Stomach smooth muscle (tissue), 2 donors: ENCODE results near the gene OR51L1.

Experiments
- H3K27ac ChIP-seq: one replicate; pipeline ENCODE4 v1.7.0; 2013; ENCODE audit warnings: mild to moderate bottlenecking, low read length, inconsistent platforms
- H3K27me3 ChIP-seq, 2 donors: one replicate each; pipeline ENCODE4 v1.7.0; 2013; ENCODE audit warnings: low read length in 2 of 2; ENCODE audit not compliant: insufficient read depth in 2 of 2, control insufficient read depth in 1 of 2
- H3K36me3 ChIP-seq, 2 donors: one replicate each; pipeline ENCODE4 v1.7.0; 2013; ENCODE audit warnings: low read length in 2 of 2; ENCODE audit not compliant: control insufficient read depth in 2 of 2, insufficient read depth in 2 of 2
- H3K4me1 ChIP-seq: one replicate; pipeline ENCODE4 v1.7.0; 2013; ENCODE audit warnings: low read length; ENCODE audit not compliant: control insufficient read depth, insufficient read depth
- H3K4me3 ChIP-seq, 2 donors: one replicate each; pipeline ENCODE4 v1.7.0; 2013; ENCODE audit warnings: low read length in 2 of 2
- H3K9ac ChIP-seq, 2 donors: one replicate each; pipeline ENCODE4 v1.7.0; 2013; ENCODE audit warnings: low read length in 2 of 2, mild to moderate bottlenecking in 1 of 2
- H3K9me3 ChIP-seq, 2 donors: one replicate each; pipeline ENCODE4 v1.7.0; 2013; ENCODE audit warnings: low read length in 2 of 2; ENCODE audit not compliant: control insufficient read depth in 2 of 2
- donor health status: healthy.
- donor health status: Pancreatic carcinoma.

Gene OR51L1

DNA sequence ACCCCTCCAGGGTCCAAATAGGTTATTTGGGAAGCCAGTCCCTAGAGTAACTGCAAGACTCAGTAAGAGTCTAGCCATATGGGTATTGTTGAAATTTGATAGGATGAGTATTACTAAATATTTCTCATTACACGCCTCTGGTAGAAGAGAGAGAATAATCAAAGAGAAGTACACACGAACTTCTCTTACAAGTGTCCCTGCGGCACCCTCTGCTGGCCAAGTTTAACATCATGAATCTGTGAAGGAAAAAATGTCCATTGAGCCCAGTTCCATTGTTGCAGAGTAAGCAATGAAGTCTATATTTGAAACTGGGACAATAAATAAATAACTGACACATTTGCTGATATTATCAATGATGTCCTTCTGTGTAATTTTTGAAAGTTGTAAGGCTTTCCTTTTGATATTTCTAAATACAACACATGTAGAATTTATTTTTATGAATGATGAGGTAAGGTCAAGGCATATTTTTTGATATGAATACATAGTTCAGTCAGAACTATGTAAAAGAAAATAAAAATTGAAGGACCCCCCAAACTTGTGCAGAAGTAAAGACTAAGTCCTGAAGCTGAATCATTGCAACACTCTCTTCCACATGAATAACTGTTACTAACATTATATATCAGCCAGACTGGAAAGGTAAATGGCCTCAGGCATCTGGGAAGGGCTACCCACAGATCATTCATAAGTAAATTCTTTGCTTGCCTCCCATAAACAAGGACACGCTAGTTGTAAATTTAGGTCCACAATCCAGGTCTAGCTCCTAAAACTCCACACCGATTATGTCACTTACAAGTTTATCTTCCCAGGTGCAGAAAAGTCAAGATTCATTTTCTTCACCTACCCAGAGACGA lies 10.0 kb downstream of the OR51L1 start:
- Histone ChIP-seq H3K4me3 (no peak overlapping the region), H3K9ac (no peak overlapping the region), H3K27ac (no peak overlapping the region), H3K27me3 (no peaks in the 10 kb centered on the region), H3K36me3 (no peaks in the 10 kb centered on the region), H3K9me3 (no peaks in the 10 kb centered on the region), H3K4me1 (no peaks in the 10 kb centered on the region)

GRCh38 chr11:5007561-5007960 lies 12.9 kb downstream of the OR51L1 start:
- Histone ChIP-seq H3K27me3 (no peaks in the 10 kb centered on the region), H3K27ac (no peak overlapping the region), H3K36me3 (no peaks in the 10 kb centered on the region), H3K9ac (no peak overlapping the region), H3K9me3 (no peaks in the 10 kb centered on the region), H3K4me3 (no peak overlapping the region), H3K4me1 (no peaks in the 10 kb centered on the region)

- H3K36me3 ChIP-seq = no peaks in the 10 kb centered on the region
- H3K4me3 ChIP-seq = no peak overlapping the region
- no peak overlapping the region for H3K9ac ChIP-seq
- H3K4me1 ChIP-seq = no peaks in the 10 kb centered on the region
- H3K27ac ChIP-seq = no peak overlapping the region
- H3K27me3 ChIP-seq = no peaks in the 10 kb centered on the region
- H3K9me3 ChIP-seq = no peaks in the 10 kb centered on the region
These were observed 16.6 kb downstream of the OR51L1 start for GRCh38 chr11:5011254-5011653.

DNA sequence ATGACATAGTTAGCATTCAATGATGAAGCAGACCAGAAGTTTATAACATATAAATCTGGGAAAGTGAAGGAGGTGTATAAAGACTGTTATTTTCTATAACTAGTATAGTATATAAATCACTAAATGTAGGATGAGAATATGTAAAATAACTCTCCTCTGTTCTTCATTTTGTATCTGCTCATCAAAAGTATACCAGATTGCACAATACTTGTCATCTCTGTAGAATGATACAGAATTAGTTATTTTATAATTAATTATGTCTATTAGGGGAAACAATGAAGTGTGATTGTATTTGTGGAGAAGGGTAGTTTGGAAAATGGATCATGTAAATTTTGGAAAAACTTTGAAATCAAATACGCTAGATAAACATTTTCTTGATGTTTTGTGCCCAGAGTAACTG lies 18.4 kb downstream of the OR51L1 start:
- Histone ChIP-seq H3K27me3 (no peaks in the 10 kb centered on the region), H3K27ac (no peak overlapping the region), H3K9ac (no peak overlapping the region), H3K9me3 (no peaks in the 10 kb centered on the region), H3K4me3 (no peak overlapping the region), H3K36me3 (no peaks in the 10 kb centered on the region), H3K4me1 (no peaks in the 10 kb centered on the region)

GRCh38 chr11:5021996-5022395 lies 27.3 kb downstream of the OR51L1 start:
- Histone ChIP-seq H3K9ac (no peak overlapping the region), H3K4me3 (no peak overlapping the region), H3K4me1 (no peaks in the 10 kb centered on the region), H3K27ac (no peak overlapping the region), H3K36me3 (no peaks in the 10 kb centered on the region), H3K9me3 (peaks cover 3 to 9% of the 10 kb centered on the region in 2 donors), H3K27me3 (no peaks in the 10 kb centered on the region)

DNA sequence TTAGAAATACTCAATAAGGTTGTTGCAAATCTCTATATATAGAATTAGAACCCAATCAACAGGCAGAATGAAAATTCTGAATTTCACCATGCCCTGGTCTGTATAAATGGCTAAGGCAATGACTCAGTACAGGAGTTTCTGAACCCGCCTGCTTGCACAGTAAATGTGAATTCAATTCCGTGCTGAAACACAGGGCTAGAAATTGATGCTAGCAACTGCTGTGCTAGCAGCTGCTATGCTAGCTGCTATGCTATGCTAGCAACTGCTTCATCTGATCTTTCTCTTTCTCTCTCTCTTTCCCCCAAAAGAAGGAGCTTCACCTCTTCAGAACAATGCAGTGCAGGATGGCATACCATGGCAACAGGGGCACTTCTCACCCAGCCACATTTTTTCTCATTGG lies 42.0 kb downstream of the OR51L1 start:
- Histone ChIP-seq H3K36me3 (no peaks in the 10 kb centered on the region), H3K27ac (no peak overlapping the region), H3K27me3 (no peaks in the 10 kb centered on the region), H3K9me3 (no peaks in the 10 kb centered on the region), H3K4me3 (no peak overlapping the region), H3K9ac (no peak overlapping the region), H3K4me1 (no peaks in the 10 kb centered on the region)

DNA sequence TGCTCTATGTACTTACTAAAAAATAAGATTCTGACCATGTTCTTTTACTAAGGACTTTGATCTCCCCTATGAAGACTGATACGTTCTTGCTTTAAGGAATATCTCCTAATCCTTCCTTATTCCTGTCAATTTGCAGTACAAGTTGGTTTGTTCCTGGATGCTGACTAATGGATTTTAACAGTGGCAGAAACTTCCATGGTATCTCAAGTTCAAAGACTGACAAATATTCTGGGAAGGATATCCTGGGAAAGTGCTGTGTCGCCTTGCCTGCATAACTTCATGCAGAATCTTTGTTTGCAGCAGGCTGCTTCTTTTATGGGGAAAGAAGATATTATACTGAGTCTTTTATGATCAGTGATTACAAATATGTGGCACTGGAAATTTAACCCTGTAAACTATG lies 43.3 kb downstream of the OR51L1 start:
- Histone ChIP-seq H3K4me3 (no peak overlapping the region), H3K36me3 (no peaks in the 10 kb centered on the region), H3K27me3 (no peaks in the 10 kb centered on the region), H3K9ac (no peak overlapping the region), H3K4me1 (no peaks in the 10 kb centered on the region), H3K27ac (no peak overlapping the region), H3K9me3 (no peaks in the 10 kb centered on the region)

DNA sequence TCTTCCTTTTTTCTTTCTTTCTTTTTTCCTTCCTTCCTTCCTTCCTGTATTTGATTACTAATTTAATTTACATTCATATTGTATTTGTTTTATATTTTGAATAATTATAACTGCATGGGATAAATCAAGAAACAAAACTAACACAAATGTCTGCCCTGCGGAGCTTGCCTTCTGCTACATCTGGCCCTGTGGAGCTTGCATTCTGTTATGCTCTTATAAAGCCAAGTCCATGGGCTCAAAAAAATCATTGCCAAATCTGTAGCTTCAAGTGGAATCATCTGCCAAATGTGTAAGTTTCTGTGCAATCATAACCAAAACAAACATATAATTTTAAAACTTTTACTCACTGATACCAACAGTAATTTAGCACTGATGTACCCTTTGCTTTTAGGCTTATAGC lies 43.7 kb downstream of the OR51L1 start:
- Histone ChIP-seq H3K9ac (no peak overlapping the region), H3K9me3 (no peaks in the 10 kb centered on the region), H3K27ac (no peak overlapping the region), H3K27me3 (no peaks in the 10 kb centered on the region), H3K4me3 (no peak overlapping the region), H3K36me3 (no peaks in the 10 kb centered on the region), H3K4me1 (no peaks in the 10 kb centered on the region)

- Histone ChIP-seq H3K9ac (no peak overlapping the region), H3K4me3 (no peak overlapping the region), H3K36me3 (no peaks in the 10 kb centered on the region), H3K27ac (no peak overlapping the region), H3K4me1 (no peaks in the 10 kb centered on the region), H3K9me3 (no peaks in the 10 kb centered on the region), H3K27me3 (no peaks in the 10 kb centered on the region)
These were observed 46.2 kb downstream of the OR51L1 start for GRCh38 chr11:5040876-5041275.

DNA sequence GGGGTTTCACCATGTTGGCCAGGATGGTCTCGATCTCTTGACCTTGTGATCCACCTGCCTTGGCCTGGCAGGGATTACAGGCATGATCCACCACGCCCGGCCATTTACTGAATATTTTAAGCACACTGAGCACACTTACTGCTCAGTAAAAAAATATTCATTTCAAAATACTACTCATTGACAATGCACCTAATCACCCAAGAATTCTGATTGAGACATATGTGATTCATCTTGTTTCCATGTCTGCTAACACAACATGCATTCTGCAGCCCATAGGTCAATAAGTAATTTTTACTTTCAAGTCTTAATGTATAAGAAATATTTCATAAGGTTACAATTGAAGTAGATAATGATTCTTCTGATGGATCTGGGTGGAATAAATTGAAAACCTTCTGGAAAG lies 47.4 kb downstream of the OR51L1 start:
- Histone ChIP-seq H3K9me3 (no peaks in the 10 kb centered on the region), H3K27ac (no peak overlapping the region)

DNA sequence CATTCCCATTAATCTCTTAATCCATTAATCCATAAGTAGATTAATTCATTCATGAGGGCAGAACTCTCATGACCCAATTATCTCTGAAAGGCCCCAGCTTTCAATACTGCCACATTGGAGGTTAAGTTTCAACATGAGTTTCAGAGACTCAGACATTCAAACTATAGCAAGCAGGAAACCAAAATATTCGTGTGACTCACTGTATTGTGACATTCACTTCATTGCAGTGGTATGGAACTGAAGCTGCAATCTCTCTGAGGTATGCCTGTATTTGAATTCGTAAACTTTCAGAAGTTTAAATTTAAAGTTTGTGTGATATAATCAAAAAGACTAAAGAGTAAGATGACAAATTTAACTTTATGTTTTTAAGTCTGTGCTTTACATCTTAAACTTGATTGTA lies 48.7 kb downstream of the OR51L1 start:
- H3K27ac ChIP-seq = no peak overlapping the region
- no peak overlapping the region for H3K4me3 ChIP-seq
- H3K4me1 ChIP-seq = no peaks in the 10 kb centered on the region
- no peaks in the 10 kb centered on the region for H3K9me3 ChIP-seq
- no peak overlapping the region for H3K9ac ChIP-seq
- H3K27me3 ChIP-seq = no peaks in the 10 kb centered on the region
- no peaks in the 10 kb centered on the region for H3K36me3 ChIP-seq

More for the DNA sequence above, 47.4 kb downstream of the OR51L1 start:
- Histone ChIP-seq H3K4me1 (no peaks in the 10 kb centered on the region), H3K9ac (no peak overlapping the region), H3K27me3 (no peaks in the 10 kb centered on the region), H3K4me3 (no peak overlapping the region), H3K36me3 (no peaks in the 10 kb centered on the region)
